Thoracic aorta endothelial cell (primary cell): ENCODE measurements around the gene MDH1. TPM values are rescaled to one million over a fixed set of nuclear protein-coding genes. Genes with fewer than 3 reads are reported as not detected.

Experiments
- total RNA-seq: library from RNA; depleted of rRNA; stranded (reverse); fragments of >200 nt; gene quantifications from 2 replicates; pipeline ENCODE4 v1.2.3, GENCODE V29; 2012

Gene MDH1
- 129 and 153 TPM in 2 replicates for total RNA-seq

DNA sequence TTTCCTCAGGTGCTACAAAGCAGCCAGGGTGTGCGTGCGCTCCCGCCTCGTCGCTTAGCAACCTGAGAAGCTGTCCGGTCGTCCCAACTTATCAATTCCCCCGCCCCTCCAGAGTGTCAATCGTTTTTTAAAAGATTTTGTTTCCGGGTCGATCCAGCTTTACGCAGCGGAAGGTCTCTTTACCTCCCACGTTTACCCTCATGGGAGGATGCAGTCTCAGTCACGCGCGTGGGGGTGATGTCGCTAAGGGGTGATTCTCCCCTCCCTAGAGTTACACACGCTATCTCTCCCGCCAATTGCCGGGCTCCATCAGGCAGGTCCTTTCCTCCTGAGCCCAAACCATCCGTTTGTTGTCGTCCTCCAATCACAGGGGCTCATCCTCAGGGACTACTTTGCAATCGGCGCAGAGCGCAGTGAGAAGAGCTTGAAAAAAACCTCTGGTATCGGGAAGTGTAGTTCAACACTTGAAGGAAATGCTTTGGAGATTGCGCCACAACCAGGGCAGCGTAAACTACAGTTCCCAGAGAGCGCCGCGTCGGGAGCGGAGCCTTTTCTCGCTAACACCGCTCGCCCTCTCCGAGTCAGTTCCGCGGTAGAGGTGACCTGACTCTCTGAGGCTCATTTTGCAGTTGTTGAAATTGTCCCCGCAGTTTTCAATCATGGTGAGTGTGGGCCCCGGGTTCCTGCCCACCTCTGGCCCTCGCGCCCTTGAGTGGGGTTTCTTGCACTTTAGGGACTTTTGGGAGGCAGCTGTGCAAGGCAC lies at the start of gene MDH1, which contains the start of gene WDPCP:
Gene MDH1, plus strand, starts transcription at position 579 of the 763 bp plus-strand sequence. Its CDS starts 81 bp downstream, at position 660.
Gene WDPCP, minus strand, starts transcription at position 93 of the 763 bp plus-strand sequence. CDS start 206 bp downstream, outside the sequence.

Other genes with a start within 250 kb of the MDH1 start
- gene WDPCP, start 486 bp upstream of the MDH1 start, total RNA-seq, result 12.8 and 12.9 TPM in 2 replicates